Caco-2 (cell line): ENCODE results near the gene GRID1. TPM values are rescaled to one million over a fixed set of nuclear protein-coding genes. Genes with fewer than 3 reads are reported as not detected.

Experiments used
- BruUV-seq: library from RNA; stranded (reverse); fragments of 400-500 nt; replicated peaks from 2 replicates; lab custom pipeline; 2021; lab: Mats Ljungman, UMichigan
- CTCF ChIA-PET: fragments of 300-600 bp; sonication (Branson Sonifier 250); formaldehyde crosslinking; loops from one replicate; lab custom pipeline; 2022; ENCODE audit warnings: antibody characterized with exemption; lab: Charles Lee
- POLR2A ChIA-PET: fragments of 300-600 bp; sonication (Branson Sonifier 250); formaldehyde crosslinking; loops from one replicate; lab custom pipeline; 2022; ENCODE audit warnings: antibody characterized with exemption; lab: Charles Lee
- DNase-seq, 2 experiments: peaks; one replicate each; pipeline versions ENCODE4 v3.0.0 to v3.0.0-alpha.2; 2020 to 2022
- H3K27me3 ChIP-seq: replicated peaks from 2 replicates; pipeline ENCODE4 v1.6.0; 2011; ENCODE audit warnings: low read length; ENCODE audit not compliant: control insufficient read depth, insufficient read depth
- H3K36me3 ChIP-seq: 2 replicates; pipeline ENCODE4 v1.5.1; 2011; ENCODE audit warnings: low read length; ENCODE audit not compliant: control insufficient read depth, insufficient read depth
- H3K4me1 ChIP-seq: fragments of 250-450 bp; sonication (Bioruptor Pico); 2 replicates; pipeline ENCODE4 v1.5.1; 2020; ENCODE audit warnings: mild to moderate bottlenecking
- H3K4me3 ChIP-seq: 2 replicates; pipeline ENCODE4 v1.5.1; 2011; ENCODE audit warnings: low read depth, mild to moderate bottlenecking, control low read depth, low read length
- H3K9me3 ChIP-seq: fragments of 250-450 bp; sonication (Bioruptor Pico); 2 replicates; pipeline ENCODE4 v1.5.1; 2020; ENCODE audit warnings: mild to moderate bottlenecking, moderate library complexity
- H3K27ac Mint-ChIP-seq: one replicate; pipeline ENCODE4 v1.8.0; 2022; ENCODE audit warnings: mixed read lengths; ENCODE audit not compliant: unreplicated experiment
- H3K27me3 Mint-ChIP-seq: one replicate; pipeline ENCODE4 v1.8.0; 2022; ENCODE audit warnings: mixed read lengths; ENCODE audit not compliant: insufficient read depth, unreplicated experiment
- H3K36me3 Mint-ChIP-seq: one replicate; pipeline ENCODE4 v1.8.0; 2022; ENCODE audit warnings: mild to moderate bottlenecking, mixed read lengths; ENCODE audit not compliant: insufficient read depth, unreplicated experiment
- H3K4me1 Mint-ChIP-seq: one replicate; pipeline ENCODE4 v1.8.0; 2022; ENCODE audit warnings: low read depth, mixed read lengths; ENCODE audit not compliant: unreplicated experiment
- H3K4me3 Mint-ChIP-seq: one replicate; pipeline ENCODE4 v1.8.0; 2022; ENCODE audit warnings: mild to moderate bottlenecking, moderate library complexity, mixed read lengths; ENCODE audit not compliant: unreplicated experiment
- H3K9me3 Mint-ChIP-seq: one replicate; pipeline ENCODE4 v1.8.0; 2022; ENCODE audit warnings: mixed read lengths; ENCODE audit not compliant: unreplicated experiment
- CTCF ChIP-seq, 2 experiments: fragments of 200-600 bp in 1 of 2; IDR thresholded peaks; 1 replicate in 1 of 2; 2 replicates in 1 of 2; pipeline versions ENCODE4 v1.5.1 to v1.8.0; 2011 to 2022; ENCODE audit warnings: antibody characterized with exemption in 1 of 2, control low read depth in 1 of 2, inconsistent platforms in 1 of 2, low read depth in 1 of 2, low read length in 1 of 2, mild to moderate bottlenecking in 1 of 2, moderate library complexity in 1 of 2; ENCODE audit not compliant: insufficient read depth in 1 of 2, severe bottlenecking in 1 of 2, unreplicated experiment in 1 of 2
- intact Hi-C: fragments of 100-400 bp; cut with micrococcal nuclease; formaldehyde crosslinking; loops from one replicate; pipeline ENCODE4 v1.10.0; 2022; ENCODE audit not compliant: unreplicated experiment
- total RNA-seq: library from RNA; stranded (reverse); gene quantifications from 2 replicates; pipeline ENCODE4 v1.2.3, GENCODE V29; 2022

Gene GRID1
- total RNA-seq, 1 experiment from 2014 or later: 8.0 TPM

GRCh38 chr10:86059892-86060291, 306.7 kb downstream of the GRID1 start:
- Histone ChIP-seq H3K4me3 (no peak overlapping the region), H3K4me1 (no peaks in the 10 kb centered on the region), H3K9me3 (no peaks in the 10 kb centered on the region), H3K36me3 (no peaks in the 10 kb centered on the region), H3K27me3 (no peaks in the 10 kb centered on the region)
- Mint-ChIP-seq H3K4me3 (no peak overlapping the region), H3K36me3 (no peaks in the 10 kb centered on the region), H3K4me1 (no peaks in the 10 kb centered on the region), H3K27me3 (peaks cover 16% of the 10 kb centered on the region), H3K9me3 (no peaks in the 10 kb centered on the region), H3K27ac (no peak overlapping the region)
- BruUV-seq: no TSS peak
- POLR2A ChIA-PET: no interaction called here
- intact Hi-C loops: no loop called here
- CTCF ChIA-PET: no interaction called here
- no peak for TF ChIP-seq CTCF (IDR thresholded peaks at IDR 0.05; ENCODE audit: insufficient read depth in 1 of 2, low read depth in 1 of 2, low read length in 1 of 2, severe bottlenecking in 1 of 2, unreplicated experiment in 1 of 2)
- DNase-seq: no peak

GRCh38 chr10:86058964-86059363, 307.6 kb downstream of the GRID1 start:
- no peaks in the 10 kb centered on the region for H3K36me3 ChIP-seq
- Mint-ChIP-seq H3K36me3 (no peaks in the 10 kb centered on the region), H3K9me3 (no peaks in the 10 kb centered on the region), H3K4me1 (no peaks in the 10 kb centered on the region), H3K27ac (no peak overlapping the region), H3K27me3 (peaks cover 16% of the 10 kb centered on the region), H3K4me3 (no peak overlapping the region)
- no peaks in the 10 kb centered on the region for H3K27me3 ChIP-seq
- no TSS peak for BruUV-seq
- no peak for DNase-seq
- H3K4me3 ChIP-seq: no peak overlapping the region
- POLR2A ChIA-PET: no interaction called here
- intact Hi-C loops: no loop called here
- CTCF ChIA-PET: no interaction called here
- H3K9me3 ChIP-seq: no peaks in the 10 kb centered on the region
- no peak for TF ChIP-seq CTCF (IDR thresholded peaks at IDR 0.05; ENCODE audit: insufficient read depth in 1 of 2, low read depth in 1 of 2, low read length in 1 of 2, severe bottlenecking in 1 of 2, unreplicated experiment in 1 of 2)
- no peaks in the 10 kb centered on the region for H3K4me1 ChIP-seq

- H3K4me3 ChIP-seq: no peak overlapping the region
- H3K4me1 ChIP-seq: no peaks in the 10 kb centered on the region
- POLR2A ChIA-PET: no interaction called here
- CTCF ChIA-PET: no interaction called here
- intact Hi-C loops: no loop called here
- Mint-ChIP-seq H3K9me3 (no peaks in the 10 kb centered on the region), H3K27me3 (peaks cover 13% of the 10 kb centered on the region), H3K36me3 (no peaks in the 10 kb centered on the region), H3K4me3 (no peak overlapping the region), H3K27ac (no peak overlapping the region), H3K4me1 (no peaks in the 10 kb centered on the region)
- H3K9me3 ChIP-seq: no peaks in the 10 kb centered on the region
- no peak for TF ChIP-seq CTCF (IDR thresholded peaks at IDR 0.05; ENCODE audit: insufficient read depth in 1 of 2, low read depth in 1 of 2, low read length in 1 of 2, severe bottlenecking in 1 of 2, unreplicated experiment in 1 of 2)
- no peaks in the 10 kb centered on the region for H3K36me3 ChIP-seq
- H3K27me3 ChIP-seq: no peaks in the 10 kb centered on the region
- no TSS peak for BruUV-seq
- DNase-seq: no peak
Measured at GRCh38 chr10:86057708-86058107, 308.9 kb downstream of the GRID1 start.
